Lower lobe of right lung (tissue), 2 donors: ENCODE data around the gene NUDC. TPM values are rescaled to one million over a fixed set of nuclear protein-coding genes. Genes with fewer than 3 reads are reported as not detected.
A peak's percentile ranks its signal among the peaks of the same experiment; 100 is the strongest.

Experiments used
- ATAC-seq, 2 donors: fragments of 200-7000 bp; cut with Tn5 transposase; one replicate each; pipeline ENCODE4 v1.9.1; 2020 to 2022; ENCODE audit warnings: mild to moderate bottlenecking in 2 of 2, moderate library complexity in 2 of 2
- DNase-seq: peaks from one replicate; pipeline ENCODE4 v3.0.0-alpha.2; 2020
- H3K27ac ChIP-seq: fragments of 200-600 bp; one replicate; pipeline ENCODE4 v1.8.0; 2022
- H3K27me3 ChIP-seq: fragments of 200-600 bp; one replicate; pipeline ENCODE4 v1.8.0; 2022; ENCODE audit warnings: low read depth
- H3K36me3 ChIP-seq: fragments of 200-600 bp; one replicate; pipeline ENCODE4 v1.8.0; 2022; ENCODE audit warnings: mild to moderate bottlenecking
- H3K4me1 ChIP-seq: fragments of 200-600 bp; one replicate; pipeline ENCODE4 v1.8.0; 2022
- H3K4me3 ChIP-seq: fragments of 200-600 bp; one replicate; pipeline ENCODE4 v1.8.0; 2022; ENCODE audit warnings: mild to moderate bottlenecking
- H3K9me3 ChIP-seq: fragments of 200-600 bp; one replicate; pipeline ENCODE4 v1.8.0; 2022
- intact Hi-C: fragments of 100-400 bp; cut with DNase I; formaldehyde crosslinking; loops from one replicate; pipeline ENCODE4 v1.11.0; 2022
- total RNA-seq: library from RNA; stranded (reverse); fragmentation: NEBNext Ultra II Directional; extraction: Animal tissue kit (Norgen Biotek cat#: 25700); gene quantifications from one replicate; pipeline ENCODE4 v1.2.1, GENCODE V29; 2021
- TF ChIP-seq, protein P1 (sequence below): fragments of 200-600 bp; IDR thresholded peaks from one replicate; pipeline ENCODE4 v1.8.0; 2022; ENCODE audit warnings: antibody characterized with exemption, mild to moderate bottlenecking
- donor health status: DM: no; HTN: yes; CAD: no; lungs with severe emphysema.

Gene NUDC
- total RNA-seq, 1 donor from 2014 or later = 56.7 TPM

GRCh38 chr1:26972390-26972789 is 50.8 kb downstream of the NUDC start:
- Histone ChIP-seq H3K27ac (no peak overlapping the region), H3K36me3 (no peaks in the 10 kb centered on the region), H3K4me3 (no peak overlapping the region), H3K27me3 (peaks cover 5% of the 10 kb centered on the region), H3K4me1 (no peaks in the 10 kb centered on the region), H3K9me3 (no peaks in the 10 kb centered on the region)
- TF ChIP-seq, protein P1, sequence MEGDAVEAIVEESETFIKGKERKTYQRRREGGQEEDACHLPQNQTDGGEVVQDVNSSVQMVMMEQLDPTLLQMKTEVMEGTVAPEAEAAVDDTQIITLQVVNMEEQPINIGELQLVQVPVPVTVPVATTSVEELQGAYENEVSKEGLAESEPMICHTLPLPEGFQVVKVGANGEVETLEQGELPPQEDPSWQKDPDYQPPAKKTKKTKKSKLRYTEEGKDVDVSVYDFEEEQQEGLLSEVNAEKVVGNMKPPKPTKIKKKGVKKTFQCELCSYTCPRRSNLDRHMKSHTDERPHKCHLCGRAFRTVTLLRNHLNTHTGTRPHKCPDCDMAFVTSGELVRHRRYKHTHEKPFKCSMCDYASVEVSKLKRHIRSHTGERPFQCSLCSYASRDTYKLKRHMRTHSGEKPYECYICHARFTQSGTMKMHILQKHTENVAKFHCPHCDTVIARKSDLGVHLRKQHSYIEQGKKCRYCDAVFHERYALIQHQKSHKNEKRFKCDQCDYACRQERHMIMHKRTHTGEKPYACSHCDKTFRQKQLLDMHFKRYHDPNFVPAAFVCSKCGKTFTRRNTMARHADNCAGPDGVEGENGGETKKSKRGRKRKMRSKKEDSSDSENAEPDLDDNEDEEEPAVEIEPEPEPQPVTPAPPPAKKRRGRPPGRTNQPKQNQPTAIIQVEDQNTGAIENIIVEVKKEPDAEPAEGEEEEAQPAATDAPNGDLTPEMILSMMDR = no peak
- ATAC-seq = no peak
- DNase-seq = no peak
- intact Hi-C loops = no loop called here

DNA sequence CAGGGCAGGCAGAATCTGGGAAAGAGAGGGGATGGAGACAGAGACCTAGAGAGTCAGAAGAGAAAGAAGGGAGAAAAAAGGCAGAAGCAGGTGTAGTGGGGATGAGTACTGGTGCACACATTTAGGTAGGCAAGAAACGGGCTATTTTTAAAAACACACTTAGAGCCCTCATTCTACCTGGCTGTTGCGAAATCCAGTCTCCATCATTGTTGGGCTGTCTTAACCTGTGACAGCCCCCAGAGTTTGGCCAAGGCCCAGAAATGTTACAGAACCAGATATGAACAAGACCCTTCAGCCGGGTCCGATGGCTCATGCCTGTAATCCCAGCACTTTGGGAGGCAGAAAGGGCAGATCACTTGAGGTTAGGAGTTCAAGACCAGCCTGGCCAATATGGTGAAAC is 51.3 kb downstream of the NUDC start:
- H3K36me3 ChIP-seq = no peaks in the 10 kb centered on the region
- no peak overlapping the region for H3K4me3 ChIP-seq
- TF ChIP-seq, protein P1 = no peak
- H3K27me3 ChIP-seq = peaks cover 5% of the 10 kb centered on the region
- H3K4me1 ChIP-seq = no peaks in the 10 kb centered on the region
- no peaks in the 10 kb centered on the region for H3K9me3 ChIP-seq
- H3K27ac ChIP-seq = no peak overlapping the region
- no peak for ATAC-seq
- intact Hi-C loops = no loop called here
- no peak for DNase-seq

DNA sequence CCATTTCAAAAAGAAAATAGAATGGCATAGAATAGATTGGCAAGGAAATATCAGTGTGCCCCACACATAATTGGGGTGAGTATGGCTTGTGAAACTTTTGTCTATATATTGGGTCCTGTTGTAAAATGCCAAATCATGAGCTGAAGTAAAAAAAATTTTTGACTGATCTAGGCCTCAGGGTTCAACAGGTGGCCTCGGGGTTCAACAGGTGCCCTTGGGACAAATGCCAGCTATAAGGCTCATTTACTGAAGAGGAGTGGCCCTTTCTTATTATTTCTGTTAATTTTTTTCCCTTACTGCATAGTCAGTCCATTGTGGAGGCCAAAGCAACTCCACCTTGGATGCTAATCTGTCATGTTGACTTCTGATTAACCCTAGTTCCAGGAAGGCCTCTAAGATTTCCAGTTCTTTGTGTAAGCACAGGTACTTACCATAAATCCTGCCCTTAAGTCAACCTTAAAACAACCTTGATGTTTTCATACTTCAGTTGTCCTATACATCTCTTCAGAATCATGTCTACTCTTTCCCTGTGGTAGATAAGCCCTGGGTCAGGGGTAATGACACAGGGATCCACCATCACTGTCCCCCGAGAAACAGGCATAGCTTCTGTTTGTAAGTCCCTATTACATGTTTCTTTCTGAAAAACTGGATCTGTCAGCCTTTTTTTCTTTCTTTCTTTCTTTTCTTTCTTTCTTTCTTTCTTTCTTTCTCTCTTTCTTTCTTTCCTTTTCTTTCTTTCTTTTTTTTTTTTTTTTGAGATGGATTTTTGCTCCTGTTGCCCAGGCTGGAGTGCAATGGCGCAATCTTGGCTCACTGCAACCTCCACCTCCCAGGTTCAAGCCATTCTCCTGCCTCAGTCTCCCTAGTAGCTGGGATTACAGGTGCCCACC is 55.3 kb downstream of the NUDC start:
- Histone ChIP-seq H3K27me3 (no peaks in the 10 kb centered on the region), H3K36me3 (no peaks in the 10 kb centered on the region), H3K9me3 (no peaks in the 10 kb centered on the region), H3K4me1 (no peaks in the 10 kb centered on the region), H3K27ac (no peak overlapping the region), H3K4me3 (no peak overlapping the region)
- intact Hi-C loops = no loop called here
- ATAC-seq (no peak), DNase-seq (no peak)
- TF ChIP-seq, protein P1 = no peak

GRCh38 chr1:26978901-26979300 is 57.4 kb downstream of the NUDC start:
- Histone ChIP-seq H3K27me3 (no peaks in the 10 kb centered on the region), H3K4me1 (no peaks in the 10 kb centered on the region), H3K36me3 (no peaks in the 10 kb centered on the region), H3K4me3 (no peak overlapping the region), H3K27ac (no peak overlapping the region), H3K9me3 (no peaks in the 10 kb centered on the region)
- intact Hi-C loops = no loop called here
- TF ChIP-seq, protein P1 = no peak
- DNase-seq = no peak
- ATAC-seq = peak; percentile 43 to 76

- DNase-seq (no peak), ATAC-seq (no peak)
- Histone ChIP-seq H3K36me3 (no peaks in the 10 kb centered on the region), H3K27me3 (peaks cover under 1% of the 10 kb centered on the region), H3K4me1 (no peaks in the 10 kb centered on the region), H3K27ac (no peak overlapping the region), H3K4me3 (no peak overlapping the region), H3K9me3 (no peaks in the 10 kb centered on the region)
- TF ChIP-seq, protein P1 = no peak
- intact Hi-C loops = no loop called here
These were observed 59.8 kb downstream of the NUDC start for GRCh38 chr1:26981146-26981846.
